Osteoblast (primary cell): Measurements from ENCODE around the gene MYO5C. TPM values are rescaled to one million over a fixed set of nuclear protein-coding genes. Genes with fewer than 3 reads are reported as not detected.
A peak's percentile ranks its signal among the peaks of the same experiment; 100 is the strongest.

Experiments used
- DNase-seq: peaks from one replicate; pipeline ENCODE4 v3.0.0; 2011; ENCODE audit warnings: low spot score, mixed read lengths; ENCODE audit not compliant: insufficient read length; ENCODE audit errors: missing footprints
- H2AFZ ChIP-seq: 2 replicates; pipeline ENCODE4 v1.6.0; 2011; ENCODE audit warnings: mild to moderate bottlenecking, low read length
- H3K27ac ChIP-seq: 2 replicates; pipeline ENCODE4 v1.5.1; 2011; ENCODE audit warnings: mild to moderate bottlenecking, low read depth, low read length, moderate library complexity
- H3K27me3 ChIP-seq: 2 replicates; pipeline ENCODE4 v1.6.0; 2012; ENCODE audit warnings: mild to moderate bottlenecking, control low read depth, inconsistent platforms, low read length, moderate library complexity; ENCODE audit not compliant: insufficient read depth
- H3K36me3 ChIP-seq: 2 replicates; pipeline ENCODE4 v1.5.1; 2011; ENCODE audit warnings: mild to moderate bottlenecking, low read length, control low read depth, moderate library complexity; ENCODE audit not compliant: insufficient read depth
- H3K4me1 ChIP-seq: 2 replicates; pipeline ENCODE4 v1.5.1; 2011; ENCODE audit warnings: mild to moderate bottlenecking, low read length, control low read depth, moderate library complexity; ENCODE audit not compliant: insufficient read depth
- H3K4me2 ChIP-seq: 2 replicates; pipeline ENCODE4 v1.6.0; 2011; ENCODE audit warnings: mild to moderate bottlenecking, low read length; ENCODE audit not compliant: insufficient read depth
- H3K4me3 ChIP-seq: fragments of 200-600 bp; sonication (generic); 3 replicates; pipeline ENCODE4 v1.5.1; 2012; ENCODE audit warnings: mild to moderate bottlenecking, low read length, inconsistent platforms; ENCODE audit not compliant: insufficient read depth
- H3K79me2 ChIP-seq: 2 replicates; pipeline ENCODE4 v1.6.0; 2012; ENCODE audit warnings: mild to moderate bottlenecking, low read length, control low read depth, inconsistent platforms; ENCODE audit not compliant: insufficient read depth
- H3K9me3 ChIP-seq: 2 replicates; pipeline ENCODE4 v1.5.1; 2011; ENCODE audit warnings: low read depth, low read length, control low read depth
- H4K20me1 ChIP-seq: 2 replicates; pipeline ENCODE4 v1.6.0; 2012; ENCODE audit warnings: mild to moderate bottlenecking, low read length, control low read depth; ENCODE audit not compliant: insufficient read depth
- CTCF ChIP-seq: IDR thresholded peaks from 2 replicates; pipeline ENCODE4 v1.5.1; 2011; ENCODE audit warnings: mild to moderate bottlenecking, low read depth, low read length, moderate library complexity; ENCODE audit errors: extremely low read depth
- total RNA-seq: library from RNA; depleted of rRNA; stranded (reverse); fragments of >200 nt; gene quantifications from 2 replicates; pipeline ENCODE4 v1.2.3, GENCODE V29; 2012

The MYO5C gene
- total RNA-seq, 1 donor = under 0.01 TPM

DNA sequence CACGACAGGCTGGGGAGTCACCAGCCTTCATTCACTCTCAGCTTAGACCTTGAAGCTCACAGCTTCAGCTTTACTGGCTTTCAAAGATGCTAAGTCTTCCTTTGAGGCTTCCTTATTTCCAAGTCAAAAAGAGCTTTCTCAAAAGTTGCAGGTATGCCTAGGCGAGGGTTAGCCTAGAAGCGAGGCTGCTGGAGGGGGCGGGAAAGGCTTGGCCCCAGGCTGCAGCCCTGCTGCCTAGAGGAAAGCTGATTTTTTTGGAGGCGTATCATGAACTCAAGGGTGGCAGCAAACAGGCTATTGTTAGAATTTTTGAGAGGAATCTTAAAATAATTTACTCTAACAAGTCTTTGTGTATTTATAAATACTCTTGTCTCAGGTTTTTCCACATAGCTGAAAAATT is 37.1 kb downstream of the MYO5C start:
- Histone ChIP-seq H3K27ac (no peak overlapping the region), H3K36me3 (no peaks in the 10 kb centered on the region)
- no peak for TF ChIP-seq CTCF

DNA sequence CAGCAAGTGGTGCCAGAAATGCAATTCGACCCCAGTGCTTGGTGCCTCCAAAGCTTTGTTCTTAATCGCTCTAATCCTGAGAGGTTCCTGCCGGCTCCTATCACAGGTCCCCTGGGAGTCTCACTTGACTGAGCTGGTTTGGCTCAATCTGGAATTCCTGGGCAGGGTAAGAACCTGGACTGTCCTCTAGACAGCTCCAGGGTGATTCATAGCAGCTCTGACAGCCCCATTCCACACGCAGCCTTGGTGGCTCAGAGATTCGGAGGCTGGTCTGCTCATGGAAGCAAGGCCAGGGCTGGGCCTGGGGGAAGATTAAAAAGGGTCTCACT is 37.9 kb downstream of the MYO5C start:
- H3K36me3 ChIP-seq = no peaks in the 10 kb centered on the region
- H3K79me2 ChIP-seq = no peaks in the 10 kb centered on the region
- no peaks in the 10 kb centered on the region for H3K27me3 ChIP-seq
- no peak overlapping the region for H3K4me3 ChIP-seq
- DNase-seq = peak; percentile 93
- peaks cover 45% of the 10 kb centered on the region for H3K4me1 ChIP-seq
- no peaks in the 10 kb centered on the region for H4K20me1 ChIP-seq
- H2AFZ ChIP-seq = no peak overlapping the region
- H3K9me3 ChIP-seq = no peaks in the 10 kb centered on the region
- H3K4me2 ChIP-seq = peak overlapping the region; percentile 39
- no peak for TF ChIP-seq CTCF
- H3K27ac ChIP-seq = no peak overlapping the region

More for the DNA sequence above, 37.1 kb downstream of the MYO5C start:
- no peak overlapping the region for H2AFZ ChIP-seq
- no peaks in the 10 kb centered on the region for H3K27me3 ChIP-seq
- no peaks in the 10 kb centered on the region for H3K9me3 ChIP-seq
- no peak for DNase-seq
- no peaks in the 10 kb centered on the region for H3K79me2 ChIP-seq
- H3K4me3 ChIP-seq = no peak overlapping the region
- H3K4me1 ChIP-seq = peaks cover 37% of the 10 kb centered on the region
- H3K4me2 ChIP-seq = no peak overlapping the region
- no peaks in the 10 kb centered on the region for H4K20me1 ChIP-seq

DNA sequence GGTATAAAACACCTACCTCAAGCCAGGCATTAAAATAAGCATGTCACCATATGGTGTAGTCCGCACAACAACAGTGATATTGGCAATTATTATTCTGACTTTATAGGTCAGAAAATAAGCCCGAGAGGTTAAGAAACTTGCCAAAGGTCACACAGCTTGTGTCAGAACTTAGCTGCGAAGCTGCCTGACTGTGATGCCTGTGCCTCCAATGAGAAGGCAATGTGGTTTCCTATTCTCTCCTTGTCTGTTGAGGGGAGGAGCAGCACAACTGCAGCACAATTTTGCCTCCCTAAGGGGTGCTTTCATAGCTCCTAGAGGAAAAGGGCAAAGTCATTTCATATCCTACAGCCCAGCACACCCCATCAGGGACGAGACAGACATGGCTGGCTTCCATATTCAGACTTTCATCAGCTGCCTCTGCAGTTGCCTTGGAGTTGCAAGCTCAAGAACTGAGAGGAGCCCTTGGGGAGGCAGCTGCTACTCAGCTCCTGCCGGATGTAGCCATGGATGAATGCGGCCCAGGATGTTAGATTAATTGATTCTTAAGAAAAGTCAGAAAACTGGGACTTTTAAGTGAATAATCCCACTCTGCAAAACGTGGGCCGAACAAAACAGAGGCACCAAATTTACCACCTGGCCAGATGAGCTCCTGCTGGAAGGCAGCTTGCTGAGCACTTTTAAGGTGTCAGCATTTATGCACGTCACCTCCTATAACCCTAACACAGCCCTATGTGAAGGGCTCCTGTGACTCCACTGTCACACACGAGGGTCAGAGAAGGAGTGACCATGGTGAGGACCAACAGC is 38.5 kb downstream of the MYO5C start:
- Histone ChIP-seq H3K79me2 (no peaks in the 10 kb centered on the region), H3K36me3 (no peaks in the 10 kb centered on the region), H3K4me2 (peak overlapping the region; percentile 68), H3K4me1 (peaks cover 46% of the 10 kb centered on the region), H3K9me3 (no peaks in the 10 kb centered on the region), H4K20me1 (no peaks in the 10 kb centered on the region), H3K27ac (no peak overlapping the region), H3K4me3 (no peak overlapping the region), H2AFZ (no peak overlapping the region), H3K27me3 (no peaks in the 10 kb centered on the region)
- TF ChIP-seq CTCF = no peak
- DNase-seq = no peak

- Histone ChIP-seq H3K79me2 (no peaks in the 10 kb centered on the region), H3K9me3 (no peaks in the 10 kb centered on the region), H4K20me1 (no peaks in the 10 kb centered on the region), H2AFZ (no peak overlapping the region), H3K27ac (no peak overlapping the region), H3K4me1 (peaks cover 40% of the 10 kb centered on the region), H3K36me3 (no peaks in the 10 kb centered on the region), H3K4me2 (peak overlapping the region; percentile 68), H3K27me3 (no peaks in the 10 kb centered on the region), H3K4me3 (no peak overlapping the region)
- DNase-seq = no peak
- peak; percentile 77 for TF ChIP-seq CTCF
These were observed 39.2 kb downstream of the MYO5C start for GRCh38 chr15:52256366-52256765.
